ENCODE data around the gene HELB. TPM values are rescaled to one million over a fixed set of nuclear protein-coding genes. Genes with fewer than 3 reads are reported as not detected.

Gene HELB
- total RNA-seq, 1 donor from 2014 or later = 58.0 TPM

DNA sequence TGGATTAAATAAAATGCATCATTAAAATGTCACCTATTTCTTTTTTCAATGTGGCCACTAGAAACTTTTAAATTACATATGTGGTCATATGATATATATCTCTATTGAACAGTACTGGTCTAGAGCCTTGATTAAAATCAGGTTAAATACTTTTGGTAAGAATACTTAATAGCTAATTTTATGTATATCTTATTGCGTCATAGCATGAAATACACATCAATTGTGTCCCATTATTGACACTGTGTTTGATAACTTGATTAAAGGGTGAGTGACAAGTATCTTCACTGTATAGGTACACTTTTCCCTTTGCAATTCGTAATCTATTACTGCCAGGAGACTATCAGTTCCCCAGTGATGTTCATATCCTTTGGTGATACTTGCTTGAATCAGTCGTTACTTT lies 4.4 kb upstream of the HELB start:
- intact Hi-C loops (cut with micrococcal nuclease) = loop anchor here (1.0 kb wide), 1 partner anchor 10 kb away; no protein-coding TSS in a partner anchor

DNA sequence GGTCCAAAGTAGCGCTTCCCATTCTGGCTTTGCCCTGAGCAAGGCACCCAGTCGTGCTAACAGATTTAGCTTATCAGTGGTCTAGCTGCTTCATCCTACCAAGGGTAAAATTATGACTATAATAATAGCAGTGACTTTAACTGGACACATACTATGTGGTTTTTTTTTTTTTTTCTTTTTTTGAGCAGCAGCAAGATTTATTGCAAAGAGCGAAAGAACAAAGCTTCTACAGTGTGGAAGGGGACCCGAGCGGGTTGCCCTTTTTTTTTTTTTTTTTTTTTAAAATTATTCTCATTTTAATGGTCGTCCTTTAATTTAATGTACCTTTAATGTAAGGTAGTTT lies 505 bp downstream of the HELB start:
- intact Hi-C loops (cut with micrococcal nuclease) = loop anchor here (1.0 to 10.0 kb wide), 15 partner anchors 12 to 1895 kb away; partner anchors contain the start of genes GNS, IRAK3, LEMD3 and LLPH

GRCh38 chr12:66303316-66303804 lies 1.1 kb downstream of the HELB start:
- intact Hi-C loops (cut with micrococcal nuclease) = loop anchor here (2.0 to 10.0 kb wide), 8 partner anchors 67 to 1896 kb away; partner anchors contain the start of genes IRAK3, LEMD3, RASSF3 and TBK1

DNA sequence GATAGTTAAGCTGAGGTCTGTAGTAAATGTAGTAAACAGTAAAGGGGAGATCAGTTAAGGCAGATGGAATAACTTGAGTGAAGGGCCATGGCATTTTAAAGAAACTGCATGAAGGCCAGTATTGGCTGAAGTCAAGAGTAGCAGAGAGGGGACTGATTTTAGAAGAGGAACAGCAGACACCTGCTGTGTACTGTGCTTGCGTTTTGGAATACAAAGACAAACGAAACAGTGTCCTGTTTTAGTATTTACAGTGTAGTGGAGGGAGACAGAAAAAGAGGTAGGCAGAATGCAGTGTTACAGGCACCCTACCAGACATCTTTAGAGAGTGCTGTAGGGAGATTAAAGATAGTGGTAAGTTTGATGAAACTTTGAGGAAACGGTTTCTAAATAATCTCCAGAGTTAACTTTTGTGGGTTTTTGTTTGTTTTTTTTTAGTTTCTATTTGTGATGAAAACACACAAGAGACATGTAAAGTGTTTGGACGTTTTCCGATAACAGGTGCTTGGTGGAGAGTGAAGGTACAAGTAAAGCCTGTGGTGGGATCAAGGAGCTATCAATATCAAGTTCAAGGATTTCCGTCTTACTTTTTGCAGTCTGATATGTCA lies 2.1 kb downstream of the HELB start:
- intact Hi-C loops (cut with micrococcal nuclease) = loop anchor here (5.0 to 10.0 kb wide), 6 partner anchors 117 to 1897 kb away; partner anchors contain the start of genes IRAK3, RASSF3 and TBK1

DNA sequence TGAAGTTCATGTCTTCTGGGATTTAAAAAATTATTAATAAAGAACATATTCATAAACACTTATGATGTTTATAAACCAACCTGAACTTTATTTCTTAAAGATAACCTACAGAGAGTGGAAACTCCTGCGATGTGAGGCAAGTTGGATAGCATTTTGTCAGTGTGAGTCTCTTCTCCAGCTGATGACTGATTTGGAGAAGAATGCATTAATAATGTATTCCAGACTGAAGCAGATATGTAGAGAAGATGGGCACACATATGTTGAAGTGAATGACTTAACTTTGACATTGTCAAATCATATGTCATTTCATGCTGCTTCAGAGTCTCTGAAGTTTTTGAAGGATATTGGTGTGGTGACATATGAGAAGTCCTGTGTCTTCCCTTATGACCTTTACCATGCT lies 7.3 kb downstream of the HELB start:
- intact Hi-C loops (cut with micrococcal nuclease) = loop anchor here (10.0 kb wide), 1 partner anchor 1855 kb away; the partner anchor contains the start of gene TBK1

- intact Hi-C loops (cut with micrococcal nuclease) = no loop called here
These were observed 9.9 kb downstream of the HELB start for GRCh38 chr12:66312189-66312588.

DNA sequence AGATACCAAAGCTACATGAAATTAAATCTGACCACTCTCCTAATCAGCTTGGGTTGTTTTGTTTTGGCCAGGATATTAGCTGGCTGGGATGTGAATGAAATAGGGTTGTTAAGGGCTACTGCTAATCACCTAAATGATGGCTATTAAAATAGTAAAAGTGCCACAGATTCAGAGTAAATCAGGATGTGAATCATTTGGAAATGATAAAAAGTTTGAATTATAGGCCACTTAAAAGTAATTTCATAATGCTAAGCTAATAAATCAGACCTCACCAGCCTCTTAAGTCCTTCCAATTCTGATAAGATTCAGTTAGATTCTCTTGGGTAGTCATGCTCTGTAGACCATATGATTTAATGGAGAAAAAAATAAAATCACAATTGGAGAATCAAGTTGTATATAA lies 12.0 kb downstream of the HELB start:
- intact Hi-C loops (cut with micrococcal nuclease) = no loop called here

DNA sequence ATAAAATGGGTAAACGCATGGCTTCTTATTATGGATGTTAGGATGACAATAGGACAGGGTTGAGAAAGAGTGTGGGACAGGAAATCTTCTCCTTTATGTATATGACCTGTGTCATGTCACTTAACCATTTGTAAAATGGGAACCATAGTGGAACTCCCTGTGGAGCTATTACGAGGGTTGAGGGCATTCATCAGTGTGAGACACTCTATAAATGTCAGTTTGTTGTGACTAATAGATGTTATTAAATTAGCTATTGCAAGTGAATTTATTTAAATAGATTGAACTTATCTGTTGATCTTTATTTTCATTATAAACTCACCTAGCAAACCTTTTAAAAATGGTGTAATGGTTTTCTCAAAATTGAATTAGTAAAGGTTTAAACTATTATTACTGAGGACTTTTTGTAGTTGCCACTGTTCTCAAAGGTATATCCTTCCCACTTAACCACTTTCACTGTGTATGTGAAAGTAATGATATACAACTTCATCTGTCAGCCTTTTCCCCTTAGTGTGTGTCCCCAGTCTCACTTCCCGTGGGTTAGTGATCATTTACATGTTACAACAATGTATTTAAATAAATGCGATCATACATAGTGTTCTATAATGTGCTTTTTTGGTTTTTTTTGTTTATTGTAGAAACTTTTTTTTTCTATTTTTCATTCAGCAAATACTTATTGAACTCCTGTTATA lies 17.1 kb downstream of the HELB start:
- intact Hi-C loops (cut with micrococcal nuclease) = no loop called here

DNA sequence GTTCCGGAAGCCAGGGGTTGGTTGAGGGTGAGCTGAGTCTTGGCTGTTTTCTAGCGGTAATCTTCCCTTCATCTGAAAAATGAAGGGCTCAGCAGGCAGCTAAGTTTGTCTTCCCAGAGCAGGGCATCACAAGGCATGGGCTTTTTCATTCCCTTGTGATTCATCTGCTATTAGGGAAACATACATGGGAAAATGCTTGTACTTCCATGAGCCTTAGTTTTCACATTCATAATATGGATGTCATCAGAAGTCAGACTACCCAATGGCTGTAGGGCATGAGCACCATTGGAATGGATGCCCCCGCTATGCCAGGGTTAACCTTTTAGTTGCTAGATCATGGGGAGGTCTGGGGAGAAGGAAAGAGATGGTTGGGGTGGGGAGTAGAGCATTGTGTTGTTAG lies 18.7 kb downstream of the HELB start:
- intact Hi-C loops (cut with micrococcal nuclease) = loop anchor here (2.0 kb wide), 1 partner anchor 14 kb away; no protein-coding TSS in a partner anchor

DNA sequence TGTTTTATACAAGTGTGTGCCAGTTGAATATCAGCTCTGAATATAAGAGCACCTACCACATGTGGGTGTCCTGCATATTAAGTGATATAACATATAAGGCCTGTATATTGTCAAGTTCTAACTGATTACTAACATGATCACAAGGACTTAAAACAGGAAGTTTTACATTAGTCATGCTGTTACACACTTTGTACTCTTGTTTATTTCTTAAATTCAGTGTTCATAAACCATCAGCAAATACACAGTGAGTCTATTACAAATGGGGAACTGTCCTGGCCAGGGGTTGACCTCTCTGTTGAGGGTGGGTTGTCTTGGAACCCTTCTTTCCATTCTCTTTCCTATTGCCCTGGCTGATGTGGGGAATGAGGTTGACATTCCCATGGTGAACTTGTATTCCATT lies 19.1 kb downstream of the HELB start:
- intact Hi-C loops (cut with micrococcal nuclease) = loop anchor here (2.0 kb wide), 1 partner anchor 15 kb away; no protein-coding TSS in a partner anchor

GRCh38 chr12:66323017-66323416 lies 20.7 kb downstream of the HELB start:
- intact Hi-C loops (cut with micrococcal nuclease) = loop anchor here (1.0 kb wide), 1 partner anchor 37 kb away; no protein-coding TSS in a partner anchor

- intact Hi-C loops (cut with micrococcal nuclease) = no loop called here
These were observed 27.6 kb downstream of the HELB start for GRCh38 chr12:66329941-66330340.

- intact Hi-C loops (cut with micrococcal nuclease) = no loop called here
These were observed 28.7 kb downstream of the HELB start for GRCh38 chr12:66331016-66331415.

- intact Hi-C loops (cut with micrococcal nuclease) = no loop called here
These were observed 29.5 kb downstream of the HELB start for GRCh38 chr12:66331814-66332213.

DNA sequence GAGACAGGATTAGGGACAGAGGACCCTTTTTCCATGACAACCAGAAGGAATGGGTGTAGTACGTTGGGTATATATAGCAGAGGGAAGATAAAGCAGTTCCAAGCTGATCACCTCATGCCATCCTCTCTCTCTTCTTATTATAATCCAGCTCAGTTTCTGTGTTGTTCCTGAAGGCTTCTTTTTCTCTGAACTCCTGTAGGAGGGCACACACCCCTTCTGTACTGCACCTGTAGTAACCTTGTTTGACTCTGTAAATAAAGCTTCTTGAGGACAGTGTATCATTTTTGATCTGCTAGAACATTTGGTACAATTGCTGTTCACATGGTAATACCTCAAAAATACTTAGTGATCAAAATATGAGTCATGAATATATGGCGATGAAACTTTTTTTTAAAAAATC lies 33.5 kb downstream of the HELB start:
- intact Hi-C loops (cut with micrococcal nuclease) = no loop called here

DNA sequence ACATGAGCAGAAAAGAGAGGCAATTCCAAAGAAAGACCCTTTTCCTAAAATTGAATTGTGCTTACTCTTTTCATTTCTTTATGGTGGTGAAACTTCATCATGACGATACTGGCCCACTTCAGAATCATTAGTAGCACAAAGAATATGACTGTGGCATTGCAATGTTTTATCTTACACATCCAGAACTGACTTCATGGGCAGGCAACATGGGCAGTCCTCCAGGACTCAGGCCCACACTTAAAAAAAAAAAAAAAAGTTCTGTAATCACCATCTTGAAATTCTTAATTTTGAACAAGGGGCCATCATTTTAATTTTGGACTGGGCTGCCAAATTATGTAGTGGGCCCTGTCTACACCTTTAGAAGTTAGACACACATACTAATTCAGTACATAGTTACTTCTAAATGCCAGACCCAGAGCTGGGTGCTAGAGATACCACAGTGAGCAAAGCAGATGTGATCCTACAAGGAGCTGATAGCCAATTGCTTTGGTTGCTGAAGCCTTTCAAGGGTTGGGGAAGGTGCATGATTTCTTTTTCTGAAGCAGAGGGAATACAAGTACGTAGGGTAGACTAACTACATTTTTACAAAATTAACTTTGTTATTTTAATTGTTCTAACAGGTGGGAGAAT lies 35.2 kb downstream of the HELB start:
- intact Hi-C loops (cut with micrococcal nuclease) = no loop called here

GRCh38 chr12:66340131-66340530 lies 37.8 kb downstream of the HELB start:
- intact Hi-C loops (cut with micrococcal nuclease) = no loop called here

DNA sequence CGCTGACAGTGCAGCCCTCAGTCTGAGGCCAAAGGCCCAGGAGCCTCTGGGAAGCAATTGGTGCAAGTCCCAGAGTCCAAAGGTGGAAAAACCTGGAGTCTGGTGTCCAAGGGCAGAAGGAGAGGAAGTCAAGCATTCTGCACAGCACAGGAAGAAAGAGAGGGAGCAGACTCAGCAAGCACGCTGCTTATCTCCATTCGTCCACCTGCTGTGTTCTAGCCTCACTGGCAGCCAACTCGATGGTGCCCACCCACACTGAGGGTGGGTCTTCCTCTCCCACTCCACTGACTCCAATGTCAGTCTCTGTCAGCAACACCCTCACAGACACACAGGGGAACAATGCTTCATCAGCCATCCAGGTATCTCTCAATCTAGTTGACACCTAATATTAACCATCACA lies 38.8 kb downstream of the HELB start:
- intact Hi-C loops (cut with micrococcal nuclease) = no loop called here

- intact Hi-C loops (cut with micrococcal nuclease) = no loop called here
These were observed 42.9 kb downstream of the HELB start for GRCh38 chr12:66345212-66345611.

- intact Hi-C loops (cut with micrococcal nuclease) = no loop called here
These were observed 43.7 kb downstream of the HELB start for GRCh38 chr12:66345956-66346355.

DNA sequence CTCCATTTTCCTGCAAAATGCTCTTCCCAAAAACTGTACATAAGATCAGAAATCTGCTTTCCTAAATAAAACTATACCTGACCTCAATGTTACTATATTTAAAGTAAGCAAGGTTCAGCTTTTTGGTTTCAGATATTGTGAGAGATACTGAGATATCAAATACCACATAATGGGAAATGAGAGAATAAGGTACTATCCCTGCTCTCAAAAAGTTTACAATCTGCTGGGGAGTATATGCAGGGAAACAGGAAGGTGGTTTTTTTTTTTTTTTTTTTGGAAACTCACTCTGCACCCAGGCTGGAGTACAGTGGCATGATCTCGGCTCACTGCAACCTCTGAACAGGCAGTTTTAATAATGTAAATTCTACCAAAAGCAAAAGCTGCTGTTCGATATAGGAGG lies 49.0 kb downstream of the HELB start:
- intact Hi-C loops (cut with micrococcal nuclease) = no loop called here

GRCh38 chr12:66352197-66352596 lies 49.9 kb downstream of the HELB start:
- intact Hi-C loops (cut with micrococcal nuclease) = no loop called here
